Nephron progenitor cell (in vitro differentiated cells): ENCODE results near the gene NDUFA5.
A peak's percentile ranks its signal among the peaks of the same experiment; 100 is the strongest.

ENCODE experiments used
- DNase-seq: peaks from one replicate; pipeline ENCODE4 v3.0.0; 2021
- H3K27ac Mint-ChIP-seq: 2 replicates; pipeline ENCODE4 v1.8.0; 2021; ENCODE audit warnings: mild to moderate bottlenecking, moderate library complexity, mixed read lengths
- H3K27me3 Mint-ChIP-seq: 2 replicates; pipeline ENCODE4 v1.8.0; 2021; ENCODE audit warnings: mild to moderate bottlenecking, low read depth, mixed read lengths; ENCODE audit not compliant: poor library complexity
- H3K36me3 Mint-ChIP-seq: 2 replicates; pipeline ENCODE4 v1.8.0; 2021; ENCODE audit warnings: low read depth, mixed read lengths
- H3K4me1 Mint-ChIP-seq: 2 replicates; pipeline ENCODE4 v1.8.0; 2021; ENCODE audit warnings: mixed read lengths
- H3K4me3 Mint-ChIP-seq: 2 replicates; pipeline ENCODE4 v1.8.0; 2021; ENCODE audit warnings: mild to moderate bottlenecking, moderate library complexity, mixed read lengths
- H3K9me3 Mint-ChIP-seq: 2 replicates; pipeline ENCODE4 v1.8.0; 2021; ENCODE audit warnings: mild to moderate bottlenecking, moderate library complexity, mixed read lengths
- CTCF ChIP-seq: fragments of 200-600 bp; sonication (generic); IDR thresholded peaks from 2 replicates; pipeline ENCODE4 v1.5.0; 2021; ENCODE audit warnings: antibody characterized with exemption

Gene NDUFA5

DNA sequence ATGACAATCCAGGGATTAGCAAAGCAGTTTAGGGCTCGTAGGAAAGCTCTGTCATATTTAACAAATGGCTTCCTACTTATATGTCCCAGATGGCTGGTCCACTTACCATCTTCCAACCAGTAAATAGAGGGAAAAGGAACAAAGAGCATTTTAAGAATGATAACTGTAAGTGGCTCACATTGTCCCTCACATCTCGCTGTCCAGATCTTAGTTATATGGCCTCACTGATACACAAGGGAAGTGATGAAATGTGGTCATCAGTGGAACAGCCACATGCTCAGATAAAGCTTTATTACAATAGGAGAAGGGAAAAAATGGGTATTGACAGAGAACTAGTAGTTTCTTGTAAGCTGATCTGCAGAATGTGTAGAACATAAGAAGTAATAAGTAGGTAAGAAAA, 59.0 kb downstream of the NDUFA5 start:
- no peak for DNase-seq
- TF ChIP-seq CTCF = no peak
- Mint-ChIP-seq H3K4me1 (peaks cover 23% of the 10 kb centered on the region), H3K27ac (no peak overlapping the region), H3K36me3 (no peaks in the 10 kb centered on the region), H3K27me3 (peaks cover 4% of the 10 kb centered on the region), H3K4me3 (no peak overlapping the region), H3K9me3 (no peaks in the 10 kb centered on the region)

GRCh38 chr7:123498031-123498430, 59.6 kb downstream of the NDUFA5 start:
- no peaks in the 10 kb centered on the region for H3K9me3 Mint-ChIP-seq
- peaks cover 4% of the 10 kb centered on the region for H3K27me3 Mint-ChIP-seq
- H3K27ac Mint-ChIP-seq = no peak overlapping the region
- TF ChIP-seq CTCF = no peak
- H3K36me3 Mint-ChIP-seq = no peaks in the 10 kb centered on the region
- DNase-seq = no peak
- H3K4me1 Mint-ChIP-seq = peaks cover 23% of the 10 kb centered on the region
- H3K4me3 Mint-ChIP-seq = no peak overlapping the region

GRCh38 chr7:123494193-123494796, 63.3 kb downstream of the NDUFA5 start:
- no peaks in the 10 kb centered on the region for H3K36me3 Mint-ChIP-seq
- H3K27me3 Mint-ChIP-seq = peaks cover 4% of the 10 kb centered on the region
- no peak overlapping the region for H3K27ac Mint-ChIP-seq
- H3K4me3 Mint-ChIP-seq = no peak overlapping the region
- peaks cover 4% of the 10 kb centered on the region for H3K4me1 Mint-ChIP-seq
- H3K9me3 Mint-ChIP-seq = no peaks in the 10 kb centered on the region
- peak; percentile 74 for TF ChIP-seq CTCF
- DNase-seq = peak; percentile 8

GRCh38 chr7:123492485-123492884, 65.1 kb downstream of the NDUFA5 start:
- Mint-ChIP-seq H3K27ac (no peak overlapping the region), H3K4me3 (no peak overlapping the region), H3K27me3 (no peaks in the 10 kb centered on the region), H3K9me3 (no peaks in the 10 kb centered on the region), H3K36me3 (no peaks in the 10 kb centered on the region), H3K4me1 (no peaks in the 10 kb centered on the region)
- no peak for DNase-seq
- TF ChIP-seq CTCF = no peak
